Hepatic stellate cell (primary cell): ENCODE results near the gene SIX1.

Experiments
- DNase-seq: peaks from one replicate; pipeline ENCODE4 v3.0.0; 2011; ENCODE audit warnings: low spot score

SIX1 gene

DNA sequence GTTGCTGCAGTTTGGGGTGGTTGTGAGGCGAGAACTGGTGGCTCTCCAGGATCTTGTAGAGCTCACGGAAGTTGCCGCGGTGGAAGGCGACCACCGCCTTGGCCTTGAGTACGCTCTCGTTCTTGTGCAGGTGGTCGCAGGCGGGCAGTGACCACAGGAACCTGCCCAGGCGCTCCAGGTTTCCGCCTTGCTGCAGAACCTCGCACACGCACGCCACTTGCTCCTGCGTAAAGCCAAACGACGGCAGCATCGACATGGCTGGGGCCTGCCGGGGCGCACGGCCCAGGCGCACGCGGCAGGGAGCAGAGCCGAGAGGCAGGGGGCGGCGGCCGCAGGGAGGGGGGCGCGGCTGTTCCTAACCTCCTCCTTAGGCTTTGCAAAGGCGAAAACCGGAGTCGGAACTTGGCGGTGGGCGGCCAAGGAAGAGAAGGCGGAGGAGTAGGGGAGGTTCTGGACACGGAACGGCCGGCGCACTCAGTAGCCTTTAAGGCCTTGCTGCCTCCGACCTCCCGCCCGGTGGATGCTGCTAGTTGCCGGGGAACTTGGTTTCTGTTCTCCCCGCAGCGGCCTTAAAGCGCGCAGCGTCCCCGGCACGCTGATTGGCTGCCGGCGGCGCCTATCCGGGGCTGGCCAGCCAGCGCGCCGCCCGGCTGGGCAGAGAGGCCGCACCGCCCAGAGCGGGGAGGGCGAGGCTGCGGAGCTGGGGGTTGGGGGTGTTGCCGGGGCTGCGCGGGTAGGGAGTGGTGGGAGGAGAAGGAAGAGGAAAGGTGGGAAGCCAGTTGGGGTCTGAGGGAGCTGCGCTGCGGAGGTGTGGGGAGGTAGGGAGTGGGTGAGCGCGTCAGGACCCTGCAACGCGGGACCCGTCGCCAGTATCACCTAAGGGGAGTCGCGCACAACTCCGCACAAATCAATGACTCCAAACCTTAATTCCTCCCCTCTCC is at the start of gene SIX1:
TSS of gene SIX1 (minus strand) at position 544 of the 941 bp plus-strand sequence. CDS start at position 256, 288 bp downstream.
- DNase-seq = peak; percentile 89

DNA sequence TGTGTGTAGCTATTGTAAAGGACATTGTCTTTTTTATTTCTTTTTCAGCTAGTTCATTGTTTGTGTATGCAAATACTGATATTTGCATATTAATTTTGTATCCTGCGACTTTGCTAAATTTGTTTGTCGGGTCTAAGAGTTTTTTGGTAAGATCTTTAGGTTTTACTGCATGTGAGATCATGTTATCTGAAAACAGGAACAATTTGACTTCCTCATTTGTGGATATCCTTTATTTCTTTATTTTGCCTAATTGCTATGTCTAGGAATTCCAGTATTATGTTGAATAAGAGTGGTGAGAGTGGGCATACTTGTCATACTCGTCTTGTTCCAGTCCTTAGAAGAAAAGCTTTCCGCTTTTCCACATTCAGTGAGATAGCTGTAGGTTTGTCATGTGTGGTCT is 46.0 kb upstream of the SIX1 start:
- no peak for DNase-seq

DNA sequence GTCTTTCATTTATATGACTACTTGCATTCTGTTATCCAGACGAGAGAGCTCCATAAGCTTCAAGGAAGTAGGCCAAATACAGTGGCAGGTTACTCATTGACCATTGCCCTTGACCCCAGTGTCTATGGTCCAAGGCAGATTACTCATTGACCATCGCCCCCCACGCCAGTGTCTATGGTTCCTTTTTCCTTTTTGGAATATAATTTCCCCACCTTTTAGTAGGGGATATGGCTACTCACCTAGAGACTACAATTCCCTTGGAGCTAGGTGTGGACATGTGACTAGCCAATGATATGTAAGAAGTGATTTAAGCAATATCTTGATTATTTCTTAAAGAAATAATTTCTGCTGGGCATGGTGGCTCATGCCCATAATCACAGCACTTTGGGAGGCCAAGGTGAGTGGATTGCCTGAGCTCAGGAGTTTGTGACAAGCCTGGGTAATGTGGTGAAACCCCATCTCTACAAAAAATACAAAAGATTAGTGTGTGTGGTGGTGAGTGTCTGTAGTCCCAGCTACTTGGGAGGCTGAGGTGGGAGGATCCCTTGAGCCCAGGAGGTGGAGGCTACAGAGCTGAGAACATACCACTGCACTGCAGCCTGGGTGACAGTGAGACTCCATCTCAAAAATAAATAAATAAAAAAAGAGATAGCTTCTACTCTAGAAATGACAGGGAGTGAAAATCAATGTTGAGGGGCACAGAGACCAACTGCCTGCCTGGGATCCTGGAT is 42.3 kb upstream of the SIX1 start:
- no peak for DNase-seq

- no peak for DNase-seq
Measured at GRCh38 chr14:60686865-60687264, 37.6 kb upstream of the SIX1 start.

DNA sequence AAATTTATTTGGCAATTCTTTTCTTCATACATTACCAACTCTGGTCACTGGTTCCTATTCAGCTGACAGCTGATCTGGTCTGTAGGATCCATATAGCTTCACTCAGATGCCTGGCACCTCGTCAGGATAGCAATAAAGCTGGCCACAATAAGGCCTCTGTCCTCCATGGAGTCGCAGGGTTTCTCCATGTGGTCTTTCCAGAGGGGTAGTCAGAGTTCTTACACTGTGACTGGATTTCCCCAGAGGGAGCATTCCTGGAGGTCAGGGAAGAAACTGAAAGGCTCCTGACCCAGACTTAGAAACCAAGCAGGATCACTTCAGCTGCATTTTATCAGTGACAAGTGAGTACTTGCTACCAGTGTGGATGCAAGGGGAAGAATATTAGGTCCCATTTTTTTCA is 34.9 kb upstream of the SIX1 start:
- DNase-seq = no peak

DNA sequence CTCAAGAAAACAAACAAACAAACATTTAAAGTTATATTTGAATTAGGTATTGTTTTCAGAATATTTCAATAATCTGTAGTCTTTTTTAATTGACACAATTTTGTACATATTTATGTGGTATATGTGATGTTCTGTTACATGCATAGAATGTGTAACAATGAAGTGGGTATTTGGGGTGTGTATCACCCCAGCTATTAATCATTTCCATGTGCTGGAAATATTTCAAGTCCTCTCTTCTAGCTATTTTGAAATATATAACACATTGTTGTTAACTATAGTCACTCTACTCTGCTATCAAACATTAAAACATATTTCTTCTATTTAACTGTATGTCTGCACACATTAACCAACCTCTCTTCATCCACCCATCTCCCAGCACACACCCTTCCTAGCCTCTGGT is 32.0 kb upstream of the SIX1 start:
- DNase-seq = no peak

DNA sequence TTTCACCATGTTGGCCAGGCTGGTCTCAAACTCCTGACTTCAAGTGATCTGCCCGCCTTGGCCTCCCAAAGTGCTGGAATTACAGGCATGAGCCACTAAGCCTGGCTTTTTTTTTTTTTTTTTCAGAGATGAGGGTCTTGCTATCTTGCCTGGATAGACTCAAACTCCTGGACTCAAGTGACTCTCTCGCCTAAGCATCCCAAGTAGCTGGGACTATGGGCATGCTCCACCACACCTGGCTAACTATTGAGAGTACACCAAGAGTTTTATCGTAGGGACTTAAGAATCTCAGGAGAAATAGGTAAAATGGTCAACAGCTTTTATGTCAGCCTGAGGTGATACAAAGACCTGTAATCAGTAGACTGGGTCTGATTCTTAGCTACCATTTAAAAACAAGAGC is 31.2 kb upstream of the SIX1 start:
- no peak for DNase-seq

DNA sequence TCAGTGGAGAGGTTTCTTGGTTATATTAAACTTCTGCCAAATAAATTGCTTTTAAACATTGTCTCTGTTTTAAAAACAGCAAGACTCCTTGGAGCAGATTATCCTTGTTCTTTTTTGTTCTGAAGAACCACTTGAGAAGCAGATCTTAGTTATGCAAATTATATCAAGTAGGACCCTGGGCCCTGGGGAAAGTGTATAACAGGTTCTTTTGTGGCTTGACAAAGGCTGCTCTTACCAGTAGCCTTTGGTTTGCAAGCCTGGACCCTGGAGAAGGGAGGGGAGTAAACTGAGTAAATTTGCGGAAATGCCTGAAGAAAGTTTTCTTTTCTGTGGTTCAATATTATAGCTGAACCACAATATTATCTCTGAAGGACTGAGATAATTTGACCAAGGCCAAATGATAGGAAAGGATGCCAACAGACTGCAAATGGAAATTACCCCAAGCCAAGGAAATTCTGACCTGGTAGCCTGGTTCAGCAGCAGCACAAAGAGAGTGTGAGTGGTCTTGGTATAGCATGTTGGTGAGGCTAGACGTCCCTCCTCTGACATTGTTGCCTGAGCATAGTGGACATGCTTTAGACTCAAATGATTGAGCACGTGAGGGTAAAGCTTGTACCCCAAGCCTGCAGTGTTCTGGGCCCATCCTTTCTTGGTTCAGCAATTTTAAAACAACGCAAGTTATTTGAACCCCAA is 30.4 kb upstream of the SIX1 start:
- DNase-seq = no peak

DNA sequence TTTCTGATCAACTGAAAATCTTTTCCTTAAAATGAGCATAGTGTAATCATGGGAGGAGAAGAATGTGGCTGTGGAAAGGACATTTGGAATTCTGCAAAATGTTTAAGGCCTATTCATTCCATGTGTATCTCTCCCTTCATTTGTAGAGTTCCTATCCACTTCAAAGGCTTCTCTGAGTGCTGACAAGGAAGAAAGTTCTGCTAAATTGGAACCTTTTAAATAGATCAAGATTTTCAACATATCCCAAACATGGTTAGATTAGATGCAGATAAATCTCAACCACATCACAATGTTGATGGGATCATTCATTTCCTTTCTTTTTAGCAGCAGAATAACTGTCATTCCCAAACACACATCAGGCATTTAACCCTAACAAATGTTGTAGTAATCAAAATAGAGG is 28.4 kb upstream of the SIX1 start:
- no peak for DNase-seq

DNA sequence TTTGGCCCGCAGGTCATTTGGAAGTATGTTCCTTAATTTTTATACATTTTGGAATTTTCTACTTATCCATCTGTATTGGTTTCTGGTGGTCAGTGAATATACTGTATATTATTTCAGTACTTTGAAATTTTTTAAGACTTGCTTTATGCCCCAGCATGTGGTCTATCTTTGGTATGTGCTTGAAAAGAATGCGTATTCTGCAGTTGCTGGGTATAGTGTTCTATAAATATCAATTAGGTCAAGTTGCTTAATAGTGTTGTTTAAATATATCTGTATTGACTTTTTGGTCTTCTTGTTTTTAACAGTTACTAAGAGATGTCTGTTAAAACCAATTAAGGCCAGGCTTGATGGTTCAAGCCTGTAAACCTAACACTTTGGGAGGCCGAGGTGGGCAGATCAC is 21.7 kb upstream of the SIX1 start:
- no peak for DNase-seq

DNA sequence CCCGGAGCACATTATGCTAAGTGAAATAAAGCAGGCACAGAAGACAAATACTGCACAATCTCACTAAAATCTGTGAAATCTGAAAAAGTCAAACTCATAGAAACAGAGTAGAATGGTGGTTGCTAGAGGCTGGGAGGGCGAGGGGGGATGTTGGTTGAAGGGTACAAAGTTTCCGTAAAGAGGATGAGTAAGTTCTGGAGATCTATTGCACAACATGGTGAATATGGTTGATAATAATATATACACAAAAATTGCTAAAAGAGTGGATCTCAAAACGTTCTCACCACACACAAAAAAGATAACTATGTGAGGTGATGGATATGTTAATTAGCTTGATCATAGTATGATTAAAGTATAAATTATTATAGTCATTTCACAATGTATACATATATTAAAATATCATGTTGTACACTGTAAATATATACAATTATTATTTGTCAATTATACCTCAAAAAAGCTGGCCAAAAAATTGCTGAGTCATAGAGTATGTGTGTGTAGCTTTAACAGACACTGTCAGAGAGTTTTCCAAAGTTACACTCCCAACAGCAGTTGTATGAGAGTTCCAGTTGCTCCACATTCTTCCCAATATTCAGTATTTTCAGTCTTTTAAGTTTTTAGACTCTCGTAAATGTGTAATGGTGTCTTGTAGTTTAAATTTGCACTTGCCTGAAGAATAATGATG is 19.3 kb upstream of the SIX1 start:
- DNase-seq = no peak

DNA sequence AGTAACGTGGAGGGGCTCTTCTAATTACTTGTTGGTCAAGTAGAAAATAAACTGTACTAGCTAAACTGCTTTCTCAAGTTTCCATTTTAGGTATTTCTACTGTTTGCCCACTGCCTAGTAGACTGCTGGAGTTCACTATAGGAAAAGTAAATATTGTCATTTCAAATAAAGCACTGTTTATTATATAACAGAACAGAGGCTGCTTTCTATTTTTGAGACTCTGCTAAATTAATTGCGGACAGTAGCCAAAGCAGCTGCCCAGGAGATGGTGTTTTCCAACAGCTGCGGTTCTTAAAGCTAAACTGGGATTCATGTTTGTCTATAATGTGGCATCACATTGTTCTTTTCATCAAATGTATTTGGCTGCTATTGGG is 15.9 kb upstream of the SIX1 start:
- no peak for DNase-seq

GRCh38 chr14:60662982-60663381 is 13.7 kb upstream of the SIX1 start:
- no peak for DNase-seq

- no peak for DNase-seq
Measured at GRCh38 chr14:60661721-60662120, 12.4 kb upstream of the SIX1 start.

- DNase-seq = no peak
Measured at GRCh38 chr14:60658909-60659585, 9.8 kb upstream of the SIX1 start.

- no peak for DNase-seq
Measured at GRCh38 chr14:60658211-60658690, 9.0 kb upstream of the SIX1 start.

DNA sequence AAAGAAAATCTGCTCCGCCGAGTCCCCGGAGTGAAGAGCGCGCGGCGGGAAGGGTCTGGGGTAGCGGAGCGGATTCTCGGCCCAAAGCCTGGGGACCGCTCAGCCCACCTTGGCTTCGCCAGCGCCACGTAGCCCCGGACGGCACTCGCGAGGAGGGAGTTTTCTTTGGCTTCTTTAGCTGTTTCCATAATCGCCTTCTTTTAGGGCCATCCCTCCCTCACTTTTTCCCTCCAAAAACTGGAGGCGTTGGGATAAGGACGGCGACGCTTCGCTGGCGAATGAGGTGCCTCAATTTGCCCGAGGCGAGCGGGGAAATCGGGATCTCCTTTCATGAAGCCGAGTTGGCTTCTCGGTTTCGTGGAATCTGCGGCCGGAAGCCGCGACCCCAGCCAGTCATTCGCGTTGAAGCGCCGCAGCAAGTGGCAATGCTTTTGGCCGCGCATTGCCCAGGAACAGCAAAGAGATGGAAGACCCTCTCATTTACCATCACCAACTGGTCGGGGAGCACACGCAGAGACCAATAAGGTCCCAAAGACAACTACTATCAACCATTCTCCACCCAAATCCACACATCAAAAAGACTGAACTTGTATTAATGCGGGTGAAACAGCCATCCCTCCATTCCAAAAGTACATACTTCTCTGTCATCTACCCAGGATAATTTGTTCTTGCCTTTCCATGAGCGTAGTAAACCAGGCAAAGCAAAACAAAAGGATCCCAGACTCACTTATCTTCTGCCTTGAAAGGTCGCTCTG is 8.4 kb upstream of the SIX1 start:
- no peak for DNase-seq

DNA sequence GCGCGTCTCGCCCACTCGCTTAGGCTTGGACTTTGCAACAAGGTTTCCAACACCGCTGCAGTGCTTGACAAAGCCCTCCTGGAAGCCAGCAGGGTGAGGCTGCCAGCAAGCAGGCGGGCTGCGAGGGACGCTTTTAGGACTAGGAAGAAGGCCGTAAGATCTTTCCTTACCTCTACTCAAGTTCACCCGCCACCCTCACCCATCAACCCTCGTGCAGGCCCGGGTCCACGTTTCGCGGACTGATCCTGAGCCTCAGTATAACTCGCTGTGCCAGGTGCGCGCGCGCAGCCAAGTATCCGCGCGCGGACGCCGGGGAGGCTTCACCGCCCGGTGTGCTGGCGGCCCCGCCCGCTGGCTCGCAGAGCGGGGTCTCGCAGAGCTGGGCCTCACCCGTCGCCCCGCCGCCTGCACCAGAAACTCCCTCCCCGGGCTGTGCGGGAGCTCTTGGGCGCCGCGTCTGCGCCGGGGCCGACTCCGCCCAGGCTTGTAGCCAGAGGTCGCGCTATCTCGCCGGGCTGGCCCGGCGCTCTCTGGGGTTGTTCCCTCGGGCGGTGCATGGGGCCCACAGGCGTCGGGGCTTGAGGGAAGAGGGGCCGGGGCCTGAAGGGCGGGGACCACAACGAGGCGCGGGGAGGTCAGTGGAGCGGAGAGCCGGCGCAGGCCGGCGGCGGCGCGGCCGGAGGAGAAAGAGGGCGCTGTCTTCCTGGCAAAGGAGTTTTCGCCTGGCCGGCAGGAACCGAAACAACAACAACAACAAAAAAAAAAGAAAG is 7.6 kb upstream of the SIX1 start:
- no peak for DNase-seq

- no peak for DNase-seq
Measured at GRCh38 chr14:60655898-60656685, 6.8 kb upstream of the SIX1 start.
